HepG2 (cell line): ENCODE data around the gene HELZ2. TPM values are rescaled to one million over a fixed set of nuclear protein-coding genes. Genes with fewer than 3 reads are reported as not detected.

Experiments
- CHCHD3 ChIP-seq: sonication (generic); formaldehyde crosslinking; IDR thresholded peaks from 2 replicates; pipeline ENCODE4 v1.8.0; 2022; ENCODE audit warnings: mild to moderate bottlenecking, missing genetic modification reagents, moderate library complexity
- HDAC1 ChIP-seq: sonication (generic); formaldehyde crosslinking; IDR thresholded peaks from 2 replicates; pipeline ENCODE4 v1.5.1; 2020; ENCODE audit warnings: mild to moderate bottlenecking, missing genetic modification reagents
- ZBTB40 ChIP-seq, 2 experiments: fragments of 450-650 bp in 1 of 2; sonication (generic) in 1 of 2; formaldehyde crosslinking in 1 of 2; IDR thresholded peaks; 2 replicates each; pipeline versions ENCODE4 v1.6.1 to v1.8.0; 2016 to 2022; ENCODE audit warnings: antibody characterized with exemption in 1 of 2, mild to moderate bottlenecking in 1 of 2, missing genetic modification reagents in 1 of 2
- ZBTB7A ChIP-seq: sonication (generic); formaldehyde crosslinking; IDR thresholded peaks from 2 replicates; pipeline ENCODE4 v1.8.0; 2022; ENCODE audit warnings: mild to moderate bottlenecking, missing genetic modification reagents
- ZNF274 ChIP-seq: sonication (generic); formaldehyde crosslinking; IDR thresholded peaks from 2 replicates; pipeline ENCODE4 v1.5.1; 2020; ENCODE audit warnings: mild to moderate bottlenecking, missing genetic modification reagents
- ZNF574 ChIP-seq: sonication (generic); formaldehyde crosslinking; IDR thresholded peaks from 2 replicates; pipeline ENCODE4 v1.4.0; 2020; ENCODE audit warnings: missing genetic modification reagents
- ZNF589 ChIP-seq: sonication (generic); formaldehyde crosslinking; conservative IDR thresholded peaks from 2 replicates; pipeline ENCODE4 v1.8.0; 2022; ENCODE audit warnings: mild to moderate bottlenecking, moderate library complexity, missing genetic modification reagents
- ZNF619 ChIP-seq: sonication (generic); formaldehyde crosslinking; IDR thresholded peaks from 2 replicates; pipeline ENCODE4 v1.4.0; 2020; ENCODE audit warnings: mild to moderate bottlenecking, missing genetic modification reagents
- ZNF678 ChIP-seq: sonication (generic); formaldehyde crosslinking; IDR thresholded peaks from 2 replicates; pipeline ENCODE4 v1.4.0; 2020; ENCODE audit warnings: mild to moderate bottlenecking, missing genetic modification reagents
- polyA plus RNA-seq, 8 experiments: library from polyadenylated mRNA; depleted of rRNA in 3 of 8; stranded (reverse) in 7 of 8; unstranded in 1 of 8; fragments of >200 nt; fragmentation: Illumina TruSeq in 4 of 8; extraction: Trizol in 4 of 8; gene quantifications; 2 replicates each; pipeline versions ENCODE4 v1.2.1 to v1.2.3, GENCODE V29; 2011 to 2016; ENCODE audit warnings: low read depth in 4 of 8, missing spikeins in 1 of 8, mixed read lengths in 1 of 8; ENCODE audit not compliant: insufficient read depth in 1 of 8
- total RNA-seq, 5 experiments: library from RNA; depleted of rRNA; stranded (reverse); fragments of >200 nt; fragmentation: Illumina TruSeq; extraction: Trizol; gene quantifications; 2 replicates each; pipeline ENCODE4 v1.2.3, GENCODE V29; 2016; ENCODE audit warnings: low read depth in 1 of 5
- TF ChIP-seq, protein P1 (sequence below): sonication (generic); formaldehyde crosslinking; IDR thresholded peaks from 2 replicates; pipeline ENCODE4 v1.5.1; 2020; ENCODE audit warnings: mild to moderate bottlenecking, moderate library complexity, missing genetic modification reagents

Gene HELZ2
- total and polyA plus RNA-seq, 2 of the 13 experiments (the other 11 are each of a cell fraction or from before 2014, with no cell fraction given), result 9.6 to 10.1 TPM

DNA sequence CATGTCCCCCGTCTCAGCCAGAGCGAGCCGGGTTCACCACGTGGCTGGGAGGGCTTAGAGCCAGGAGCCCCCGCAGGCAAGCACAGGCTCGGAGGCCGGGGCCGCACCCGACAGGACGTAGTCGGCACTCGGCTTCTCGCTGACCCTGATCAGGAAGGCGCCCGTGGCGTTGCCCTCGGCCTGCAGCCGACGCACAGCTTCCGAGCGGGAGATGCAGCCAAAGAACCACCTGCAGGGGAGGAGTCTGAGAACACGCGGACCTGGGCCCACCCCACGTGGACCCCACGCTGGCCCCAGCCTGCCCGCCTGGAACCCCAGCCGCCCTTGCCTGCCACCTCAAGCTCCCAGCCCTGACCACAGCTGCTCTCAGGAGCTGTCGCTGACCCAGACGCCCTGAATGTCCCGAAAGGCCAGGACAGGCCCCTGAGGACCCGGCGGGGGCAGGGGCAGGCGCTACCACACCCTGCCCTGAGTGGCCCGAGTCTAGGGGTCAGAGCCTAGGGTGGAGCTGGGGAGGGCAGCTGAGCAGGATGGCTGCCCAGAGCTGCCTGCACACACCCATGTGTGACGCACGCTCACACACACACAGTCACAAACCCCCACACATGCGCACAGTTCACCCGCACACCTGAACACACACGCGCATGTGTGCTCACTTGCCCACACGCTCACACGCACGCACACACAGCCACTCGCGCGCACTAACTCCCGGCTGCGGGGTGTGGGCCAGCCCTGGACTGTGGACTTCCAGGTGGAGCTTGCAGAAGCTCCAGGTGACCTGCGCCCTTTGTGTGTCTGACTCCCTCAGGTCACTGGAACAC lies 39.0 kb downstream of the HELZ2 start (continued):
- TF ChIP-seq ZNF574 (CRISPR knock-in tag), result no peak
- TF ChIP-seq, protein P1, sequence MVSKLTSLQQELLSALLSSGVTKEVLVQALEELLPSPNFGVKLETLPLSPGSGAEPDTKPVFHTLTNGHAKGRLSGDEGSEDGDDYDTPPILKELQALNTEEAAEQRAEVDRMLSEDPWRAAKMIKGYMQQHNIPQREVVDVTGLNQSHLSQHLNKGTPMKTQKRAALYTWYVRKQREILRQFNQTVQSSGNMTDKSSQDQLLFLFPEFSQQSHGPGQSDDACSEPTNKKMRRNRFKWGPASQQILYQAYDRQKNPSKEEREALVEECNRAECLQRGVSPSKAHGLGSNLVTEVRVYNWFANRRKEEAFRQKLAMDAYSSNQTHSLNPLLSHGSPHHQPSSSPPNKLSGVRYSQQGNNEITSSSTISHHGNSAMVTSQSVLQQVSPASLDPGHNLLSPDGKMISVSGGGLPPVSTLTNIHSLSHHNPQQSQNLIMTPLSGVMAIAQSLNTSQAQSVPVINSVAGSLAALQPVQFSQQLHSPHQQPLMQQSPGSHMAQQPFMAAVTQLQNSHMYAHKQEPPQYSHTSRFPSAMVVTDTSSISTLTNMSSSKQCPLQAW (CRISPR knock-in tag), result no peak
- no peak; the same call in 1 of the 2 replicates for TF ChIP-seq ZBTB7A (CRISPR knock-in tag)
- no peak for TF ChIP-seq ZBTB40 (IDR thresholded peaks at IDR 0.05)
- TF ChIP-seq ZBTB40 (CRISPR knock-in tag; IDR thresholded peaks at IDR 0.05), result no peak
- peak; percentile 72 for TF ChIP-seq HDAC1 (CRISPR knock-in tag)
- TF ChIP-seq ZNF589 (CRISPR knock-in tag), result no peak; the same call in 1 of the 2 replicates
- peak; percentile 89 for TF ChIP-seq CHCHD3 (CRISPR knock-in tag)
- no peak for TF ChIP-seq ZNF619 (CRISPR knock-in tag)
- TF ChIP-seq ZNF274 (CRISPR knock-in tag), result peak; percentile 44; the same call in 1 of the 2 replicates
- no peak for TF ChIP-seq ZNF678 (CRISPR knock-in tag)
